ENCODE results near the gene DNER. TPM values are rescaled to one million over a fixed set of nuclear protein-coding genes. Genes with fewer than 3 reads are reported as not detected.

Gene DNER
- total RNA-seq, 1 experiment from 2014 or later, result 0.18 TPM

DNA sequence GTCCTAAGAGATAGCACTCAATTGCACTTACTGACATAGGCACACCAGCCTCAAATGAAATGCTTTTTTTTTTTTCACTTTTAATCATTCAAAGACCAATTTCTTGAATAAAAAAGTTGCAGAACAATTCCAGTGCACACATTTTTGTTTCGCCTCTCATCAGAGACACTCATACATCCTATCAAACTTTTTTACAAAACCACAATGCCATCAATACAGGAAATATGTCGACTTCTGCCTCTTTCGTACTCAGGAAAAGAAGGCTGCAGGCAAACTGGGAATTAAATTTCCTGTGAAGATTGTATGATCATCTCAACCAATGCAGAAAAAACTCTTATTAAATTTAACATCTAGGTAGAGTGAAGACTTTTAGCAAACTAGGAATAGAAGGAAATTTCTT lies 112.4 kb downstream of the DNER start:
- Histone ChIP-seq H3K4me3 (no peak overlapping the region), H3K4me1 (no peaks in the 10 kb centered on the region), H3K36me3 (no peaks in the 10 kb centered on the region), H3K27me3 (no peaks in the 10 kb centered on the region), H3K9me3 (replicated peaks) (no peaks in the 10 kb centered on the region), H3K27ac (no peak overlapping the region)
- no peak for DNase-seq

GRCh38 chr2:229601396-229601795 lies 113.0 kb downstream of the DNER start:
- no peak for DNase-seq
- H3K4me3 ChIP-seq, result no peak overlapping the region
- H3K36me3 ChIP-seq, result no peaks in the 10 kb centered on the region
- H3K9me3 ChIP-seq (replicated peaks), result no peaks in the 10 kb centered on the region
- H3K4me1 ChIP-seq, result no peaks in the 10 kb centered on the region
- no peaks in the 10 kb centered on the region for H3K27me3 ChIP-seq
- H3K27ac ChIP-seq, result no peak overlapping the region

DNA sequence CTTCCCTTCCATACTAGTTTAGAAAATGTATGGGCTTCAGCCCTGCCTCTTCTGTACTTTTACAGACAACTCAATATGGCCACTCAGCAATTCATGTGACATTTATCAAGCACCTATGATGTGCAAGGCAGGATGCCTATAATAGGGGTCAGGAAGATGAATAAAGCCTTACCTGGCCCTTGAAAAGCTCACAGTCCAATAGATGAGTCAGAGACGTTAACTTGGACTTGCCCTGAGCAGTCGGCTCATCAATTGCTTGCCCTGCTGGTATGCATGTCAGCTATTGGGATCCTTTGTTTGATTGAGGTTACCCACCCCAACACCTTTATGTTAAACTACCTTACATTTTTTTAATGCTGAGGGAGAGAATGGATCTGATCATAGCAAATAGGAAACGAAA lies 116.1 kb downstream of the DNER start:
- Histone ChIP-seq H3K36me3 (no peaks in the 10 kb centered on the region), H3K9me3 (replicated peaks) (no peaks in the 10 kb centered on the region), H3K27ac (no peak overlapping the region), H3K27me3 (no peaks in the 10 kb centered on the region), H3K4me3 (no peak overlapping the region), H3K4me1 (no peaks in the 10 kb centered on the region)
- no peak for DNase-seq

DNA sequence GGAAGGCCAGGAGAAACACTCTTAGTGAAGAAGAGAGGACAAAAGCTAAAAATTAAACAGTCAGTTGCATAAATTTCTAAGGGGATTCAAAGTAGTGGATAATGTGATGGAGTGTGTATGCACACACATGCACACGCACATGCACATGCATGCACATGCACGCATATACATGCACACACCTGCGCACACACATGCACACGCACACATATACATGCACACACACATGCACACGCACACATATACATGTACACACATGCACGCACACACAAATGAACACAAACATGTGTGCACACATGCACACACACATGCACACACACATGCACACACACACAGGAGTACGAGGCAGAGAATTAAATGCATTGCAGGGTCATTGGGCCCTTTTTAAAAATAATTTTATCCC lies 117.6 kb downstream of the DNER start:
- Histone ChIP-seq H3K27ac (no peak overlapping the region), H3K36me3 (no peaks in the 10 kb centered on the region), H3K9me3 (replicated peaks) (no peaks in the 10 kb centered on the region), H3K27me3 (no peaks in the 10 kb centered on the region), H3K4me1 (no peaks in the 10 kb centered on the region), H3K4me3 (no peak overlapping the region)
- DNase-seq, result no peak

- DNase-seq, result no peak
- H3K4me3 ChIP-seq, result no peak overlapping the region
- H3K4me1 ChIP-seq, result no peaks in the 10 kb centered on the region
- no peak overlapping the region for H3K27ac ChIP-seq
- no peaks in the 10 kb centered on the region for H3K27me3 ChIP-seq
- H3K36me3 ChIP-seq, result no peaks in the 10 kb centered on the region
- H3K9me3 ChIP-seq (replicated peaks), result no peaks in the 10 kb centered on the region
Observed at GRCh38 chr2:229591611-229592010, 122.7 kb downstream of the DNER start.

DNA sequence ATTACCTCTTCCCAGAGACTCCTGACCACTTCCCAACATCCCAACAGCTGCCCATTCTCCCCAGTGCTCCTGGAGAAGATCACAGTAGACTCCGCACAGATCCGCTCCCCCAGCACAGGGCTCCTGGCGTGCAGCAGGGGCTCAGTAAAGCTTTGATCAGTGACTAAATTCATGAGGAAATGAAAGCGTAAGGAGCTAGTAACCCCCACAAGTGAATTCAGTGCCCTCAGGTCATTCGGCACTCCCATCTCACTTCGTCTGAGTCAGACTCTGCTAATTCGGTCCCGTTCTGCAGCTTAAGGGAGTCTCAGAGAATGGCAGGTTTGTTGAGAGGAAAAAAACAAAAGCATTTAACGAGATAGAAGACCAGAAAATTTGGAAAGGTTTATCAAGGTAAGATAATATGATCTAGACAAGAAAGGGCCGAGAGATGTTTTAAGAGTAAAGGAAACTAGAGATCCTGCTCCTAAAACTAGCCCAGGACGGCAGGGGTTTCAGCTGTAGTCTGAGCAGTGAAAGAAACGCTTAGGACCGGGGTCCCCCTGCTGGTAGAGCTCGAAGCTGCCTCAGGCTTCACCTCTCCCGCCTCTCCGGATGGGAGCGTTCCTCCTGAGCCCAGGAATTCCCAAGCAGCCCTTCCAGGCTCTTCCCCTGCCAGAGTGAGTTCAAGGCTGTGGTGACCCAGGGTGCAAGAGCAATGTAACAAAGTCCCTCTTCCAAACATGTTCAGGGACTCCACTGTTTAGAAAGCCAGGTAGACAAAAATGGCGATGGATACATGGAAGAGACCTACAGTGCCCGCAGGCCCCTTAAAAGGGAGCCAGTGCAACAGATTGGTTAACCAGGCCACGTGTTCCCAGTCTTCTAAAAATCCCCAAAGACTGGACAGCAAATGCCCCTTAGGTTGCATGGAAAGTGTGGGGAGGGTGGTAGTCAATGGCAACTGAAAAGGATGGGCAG lies 127.3 kb downstream of the DNER start:
- Histone ChIP-seq H3K4me3 (no peak overlapping the region), H3K4me1 (no peaks in the 10 kb centered on the region), H3K27ac (no peak overlapping the region), H3K9me3 (replicated peaks) (no peaks in the 10 kb centered on the region), H3K27me3 (0 out of 2 replicates have a peak, but pooled peaks cover 2% of the 10 kb centered on the region), H3K36me3 (no peaks in the 10 kb centered on the region)
- peak; percentile 73 to 86 for DNase-seq

- Histone ChIP-seq H3K36me3 (no peaks in the 10 kb centered on the region), H3K4me1 (no peaks in the 10 kb centered on the region), H3K9me3 (replicated peaks) (no peaks in the 10 kb centered on the region), H3K27ac (no peak overlapping the region), H3K27me3 (peaks cover 6% of the 10 kb centered on the region; the same call in 1 of the 2 replicates), H3K4me3 (no peak overlapping the region)
- no peak for DNase-seq
Observed at GRCh38 chr2:229586012-229586411, 128.3 kb downstream of the DNER start.

GRCh38 chr2:229582151-229582550 lies 132.2 kb downstream of the DNER start:
- H3K27ac ChIP-seq, result no peak overlapping the region
- H3K4me3 ChIP-seq, result no peak overlapping the region
- H3K36me3 ChIP-seq, result no peaks in the 10 kb centered on the region
- H3K4me1 ChIP-seq, result no peaks in the 10 kb centered on the region
- H3K27me3 ChIP-seq, result peaks cover 6% of the 10 kb centered on the region; the same call in 1 of the 2 replicates
- DNase-seq, result no peak
- no peaks in the 10 kb centered on the region for H3K9me3 ChIP-seq (replicated peaks)

DNA sequence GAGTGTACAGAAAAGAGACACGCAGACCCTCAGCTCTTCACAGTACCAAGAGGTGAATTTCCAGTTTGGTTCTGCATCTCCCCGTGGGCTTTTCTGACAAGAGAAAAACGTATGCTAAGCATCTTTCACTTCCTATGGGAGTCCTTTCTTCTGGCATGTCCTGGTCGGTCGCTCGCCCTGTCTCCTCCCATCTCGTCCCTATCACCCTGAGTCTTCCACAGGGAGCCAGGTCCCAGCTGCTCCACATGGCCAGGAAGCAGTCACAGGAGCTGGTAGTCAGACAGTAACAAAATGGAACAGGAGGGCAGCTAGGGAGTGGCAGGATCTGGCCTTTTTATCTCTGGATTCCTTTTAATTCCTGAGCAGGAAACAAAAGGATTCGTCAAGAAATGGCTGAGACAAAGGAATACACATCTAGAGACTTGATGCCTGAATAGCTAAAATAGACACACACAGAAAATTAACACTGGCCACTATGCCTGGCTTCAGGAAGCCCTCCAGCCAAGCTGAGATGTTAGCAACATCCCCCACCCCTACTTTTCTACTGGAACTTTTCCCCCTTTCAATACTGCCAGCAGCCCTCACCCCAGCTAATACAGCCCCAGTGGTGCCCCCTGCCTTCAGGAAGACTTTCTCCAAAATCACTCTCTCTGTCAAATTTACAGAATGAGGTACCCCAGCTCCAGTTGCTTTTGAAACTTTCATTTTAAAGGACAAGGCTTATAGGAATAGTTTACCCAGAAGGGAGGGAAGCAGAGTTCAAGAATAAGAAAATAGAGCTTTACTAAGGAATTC lies 136.1 kb downstream of the DNER start:
- Histone ChIP-seq H3K4me1 (no peaks in the 10 kb centered on the region), H3K36me3 (no peaks in the 10 kb centered on the region), H3K9me3 (replicated peaks) (no peaks in the 10 kb centered on the region), H3K4me3 (no peak overlapping the region), H3K27me3 (peaks cover 9% of the 10 kb centered on the region; the same call in 1 of the 2 replicates), H3K27ac (no peak overlapping the region)
- peak in 1 of 2 experiments; percentile 6 for DNase-seq

GRCh38 chr2:229575569-229576315 lies 138.6 kb downstream of the DNER start:
- H3K27ac ChIP-seq, result no peak overlapping the region
- H3K9me3 ChIP-seq (replicated peaks), result no peaks in the 10 kb centered on the region
- H3K4me1 ChIP-seq, result no peaks in the 10 kb centered on the region
- H3K4me3 ChIP-seq, result no peak overlapping the region
- DNase-seq, result no peak
- 0 out of 2 replicates have a peak, but pooled peaks cover 3% of the 10 kb centered on the region for H3K27me3 ChIP-seq
- no peaks in the 10 kb centered on the region for H3K36me3 ChIP-seq

GRCh38 chr2:229572507-229573271 lies 141.7 kb downstream of the DNER start:
- DNase-seq, result no peak
- H3K36me3 ChIP-seq, result no peaks in the 10 kb centered on the region
- H3K4me3 ChIP-seq, result no peak overlapping the region
- H3K9me3 ChIP-seq (replicated peaks), result no peaks in the 10 kb centered on the region
- H3K27ac ChIP-seq, result no peak overlapping the region
- H3K4me1 ChIP-seq, result no peaks in the 10 kb centered on the region
- peaks cover 3% of the 10 kb centered on the region; the same call in 1 of the 2 replicates for H3K27me3 ChIP-seq

DNA sequence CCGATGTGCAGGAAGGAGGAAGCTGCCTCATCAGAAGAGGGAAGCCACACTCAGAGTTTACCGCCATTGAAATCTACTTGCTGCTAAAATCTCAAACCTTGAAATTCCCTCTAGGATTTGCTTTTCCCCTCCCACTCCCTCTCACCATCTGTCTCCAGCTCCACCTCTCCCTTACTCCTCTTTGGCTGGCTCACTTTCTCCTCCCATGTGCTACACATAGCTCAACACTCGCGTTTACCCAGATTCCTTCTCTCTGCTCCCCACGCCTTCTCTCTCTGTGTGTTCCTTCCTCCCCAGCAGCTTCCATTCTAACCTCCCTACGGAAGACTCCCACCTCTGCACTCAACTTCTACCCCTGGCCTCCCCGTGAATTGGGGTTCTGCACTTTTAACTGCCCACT lies 143.1 kb downstream of the DNER start:
- no peak for DNase-seq
- Histone ChIP-seq H3K27me3 (peaks cover 3% of the 10 kb centered on the region; the same call in 1 of the 2 replicates), H3K4me1 (no peaks in the 10 kb centered on the region), H3K9me3 (replicated peaks) (no peaks in the 10 kb centered on the region), H3K36me3 (no peaks in the 10 kb centered on the region), H3K4me3 (no peak overlapping the region), H3K27ac (no peak overlapping the region)

- no peaks in the 10 kb centered on the region for H3K9me3 ChIP-seq (replicated peaks)
- no peak overlapping the region for H3K27ac ChIP-seq
- DNase-seq, result no peak
- no peak overlapping the region for H3K4me3 ChIP-seq
- H3K4me1 ChIP-seq, result no peaks in the 10 kb centered on the region
- H3K27me3 ChIP-seq, result no peaks in the 10 kb centered on the region; the same call in 1 of the 2 replicates
- no peaks in the 10 kb centered on the region for H3K36me3 ChIP-seq
Observed at GRCh38 chr2:229566370-229566769, 148.0 kb downstream of the DNER start.
